Endodermal cell (in vitro differentiated cells): ENCODE results near the gene ATRNL1. TPM values are rescaled to one million over a fixed set of nuclear protein-coding genes. Genes with fewer than 3 reads are reported as not detected.
A peak's percentile ranks its signal among the peaks of the same experiment; 100 is the strongest.
"Not testable (repeated sequence)": the region's sequence is repeated elsewhere in the genome, so short reads cannot be mapped to it uniquely, and the experiment has no call there.

ENCODE experiments used
- DNase-seq: peaks from one replicate; pipeline ENCODE4 v3.0.0-alpha.2; 2017
- H3K27ac ChIP-seq: 2 replicates; pipeline ENCODE4 v1.5.1; 2013; ENCODE audit warnings: mild to moderate bottlenecking, low read depth, low read length, moderate library complexity
- H3K27me3 ChIP-seq: 2 replicates; pipeline ENCODE4 v1.6.1; 2013; ENCODE audit warnings: mild to moderate bottlenecking, low read length, moderate library complexity; ENCODE audit not compliant: insufficient read depth, control insufficient read depth, poor library complexity, severe bottlenecking
- H3K36me3 ChIP-seq: 2 replicates; pipeline ENCODE4 v1.7.0; 2013; ENCODE audit warnings: mild to moderate bottlenecking, low read length, moderate library complexity; ENCODE audit not compliant: control insufficient read depth, insufficient read depth
- H3K4me1 ChIP-seq: one replicate; pipeline ENCODE4 v1.7.0; 2013; ENCODE audit warnings: low read length; ENCODE audit not compliant: control insufficient read depth, insufficient read depth
- H3K4me3 ChIP-seq: 2 replicates; pipeline ENCODE4 v1.5.1; 2013; ENCODE audit warnings: mild to moderate bottlenecking, low read length, moderate library complexity
- H3K9ac ChIP-seq: 2 replicates; pipeline ENCODE4 v1.6.1; 2013; ENCODE audit warnings: mild to moderate bottlenecking, low read length, moderate library complexity; ENCODE audit not compliant: poor library complexity, severe bottlenecking; ENCODE audit errors: extremely low read depth
- H3K9me3 ChIP-seq: 2 replicates; pipeline ENCODE4 v1.6.1; 2013; ENCODE audit warnings: mild to moderate bottlenecking, low read length, moderate library complexity; ENCODE audit not compliant: control insufficient read depth
- H3K27ac Mint-ChIP-seq: 2 replicates; pipeline ENCODE4 v1.8.0; 2020; ENCODE audit warnings: mixed read lengths
- H3K27me3 Mint-ChIP-seq: 2 replicates; pipeline ENCODE4 v1.8.0; 2021; ENCODE audit warnings: mild to moderate bottlenecking, mixed read lengths; ENCODE audit not compliant: insufficient read depth
- H3K36me3 Mint-ChIP-seq: 2 replicates; pipeline ENCODE4 v1.8.0; 2020; ENCODE audit warnings: low read depth, mixed read lengths
- H3K4me1 Mint-ChIP-seq: 2 replicates; pipeline ENCODE4 v1.8.0; 2020; ENCODE audit warnings: mixed read lengths
- H3K4me3 Mint-ChIP-seq: 2 replicates; pipeline ENCODE4 v1.8.0; 2020; ENCODE audit warnings: mild to moderate bottlenecking, moderate library complexity, mixed read lengths
- H3K9me3 Mint-ChIP-seq: 2 replicates; pipeline ENCODE4 v1.8.0; 2020; ENCODE audit warnings: mild to moderate bottlenecking, mixed read lengths
- CTCF ChIP-seq: fragments of 200-600 bp; sonication (generic); conservative IDR thresholded peaks from 2 replicates; pipeline ENCODE4 v1.5.0; 2021; ENCODE audit warnings: antibody characterized with exemption, mild to moderate bottlenecking
- WGBS, 2 experiments: methylation state at CpG; one replicate each; pipeline versions ENCODE4 v1.1.5 to v1.1.7; 2013; ENCODE audit warnings: missing lambda C conversion rate in 2 of 2, mixed read lengths in 1 of 2; ENCODE audit not compliant: insufficient coverage in 1 of 2, insufficient read length in 1 of 2; 5-methylcytosine and 5-hydroxymethylcytosine counted together
- total RNA-seq, 2 donors: library from RNA; stranded (reverse); fragmentation: NEBNext Ultra II Directional in 1 of 2; extraction: Animal tissue kit (Norgen Biotek cat#: 25700) in 1 of 2; gene quantifications; 2 replicates in 1 of 2; 3 replicates in 1 of 2; pipeline ENCODE4 v1.2.1, GENCODE V29; 2021

The ATRNL1 gene
- total RNA-seq, 2 donors from 2014 or later, result 8.0 to 9.0 TPM

GRCh38 chr10:115278294-115278693, 185.1 kb downstream of the ATRNL1 start:
- Mint-ChIP-seq H3K27me3 (no peaks in the 10 kb centered on the region), H3K36me3 (no peaks in the 10 kb centered on the region), H3K9me3 (no peaks in the 10 kb centered on the region), H3K4me1 (no peaks in the 10 kb centered on the region), H3K4me3 (no peak overlapping the region), H3K27ac (no peak overlapping the region)
- Histone ChIP-seq H3K4me3 (no peak overlapping the region), H3K36me3 (no peaks in the 10 kb centered on the region), H3K27ac (no peak overlapping the region), H3K4me1 (no peaks in the 10 kb centered on the region), H3K27me3 (no peaks in the 10 kb centered on the region), H3K9ac (no peak overlapping the region), H3K9me3 (no peaks in the 10 kb centered on the region)
- no peak for TF ChIP-seq CTCF
- WGBS, 2 experiments, result 89 to 100% methylated on average over 1 to 2 of the region's 2 CpGs
- no peak for DNase-seq

DNA sequence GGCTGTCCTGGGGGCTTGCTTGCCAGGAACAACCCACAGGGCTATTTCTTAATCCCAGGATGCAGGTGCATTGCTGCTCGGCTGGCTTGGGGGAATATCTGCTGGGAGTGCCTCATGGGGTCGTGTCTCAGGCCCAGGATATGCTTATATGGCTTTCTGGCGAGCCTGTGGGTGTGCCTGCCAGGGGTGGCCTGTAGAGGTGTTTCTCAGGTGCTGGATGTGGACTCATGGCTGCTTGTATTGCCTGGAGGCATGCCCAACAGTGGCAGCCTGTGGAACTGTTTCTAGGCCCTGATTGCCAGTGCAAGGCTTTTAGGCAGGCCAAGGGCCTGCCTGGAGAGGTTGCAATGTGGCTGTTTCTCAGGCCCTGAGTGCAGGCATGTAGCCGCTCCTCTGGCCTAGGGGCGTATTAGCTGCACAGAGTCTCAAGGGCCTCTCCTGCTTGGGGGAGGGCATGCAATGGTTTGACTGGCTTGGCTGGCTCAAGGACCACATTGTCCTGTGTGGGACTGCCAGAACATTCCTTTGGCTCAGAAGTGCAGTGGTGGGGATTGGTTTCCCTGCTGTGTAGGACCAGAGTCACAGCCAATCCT, 202.1 kb downstream of the ATRNL1 start:
- H3K36me3 Mint-ChIP-seq, result no peaks in the 10 kb centered on the region
- H3K27ac Mint-ChIP-seq, result no peak overlapping the region
- H3K36me3 ChIP-seq, result no peaks in the 10 kb centered on the region
- H3K27me3 Mint-ChIP-seq, result no peaks in the 10 kb centered on the region
- no peak overlapping the region for H3K4me3 ChIP-seq
- peaks cover 5% of the 10 kb centered on the region for H3K4me1 Mint-ChIP-seq
- peaks cover 6% of the 10 kb centered on the region for H3K9me3 Mint-ChIP-seq
- H3K27ac ChIP-seq, result no peak overlapping the region
- no peak overlapping the region for H3K9ac ChIP-seq
- no peaks in the 10 kb centered on the region for H3K4me1 ChIP-seq
- H3K27me3 ChIP-seq, result no peaks in the 10 kb centered on the region
- DNase-seq, result peak; percentile 50
- no peaks in the 10 kb centered on the region for H3K9me3 ChIP-seq
- no peak for TF ChIP-seq CTCF
- no peak overlapping the region for H3K4me3 Mint-ChIP-seq
- WGBS, 2 experiments, result 80 to 91% methylated on average over 1 to 5 of the region's 5 CpGs

DNA sequence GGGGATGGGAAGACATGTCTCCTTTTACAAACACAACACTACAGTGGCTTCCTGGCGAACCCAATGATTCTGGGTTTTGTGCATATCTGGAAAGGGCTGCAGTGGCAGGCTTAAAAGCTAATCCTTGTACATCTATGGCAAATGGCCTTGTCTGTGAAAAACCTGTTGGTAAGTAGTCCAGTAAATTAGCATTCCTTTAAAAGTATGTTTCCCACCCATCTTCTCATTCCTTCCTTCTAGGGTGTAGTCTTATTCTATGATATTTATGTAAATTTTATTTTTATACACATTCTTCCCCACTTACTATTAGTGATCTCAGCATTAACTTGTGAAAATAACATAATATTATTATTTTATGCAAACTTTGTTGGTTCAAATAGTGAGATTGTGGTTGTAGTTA, 206.9 kb downstream of the ATRNL1 start:
- H3K36me3 Mint-ChIP-seq, result no peaks in the 10 kb centered on the region
- no peak overlapping the region for H3K27ac Mint-ChIP-seq
- no peak overlapping the region for H3K4me3 Mint-ChIP-seq
- H3K4me1 Mint-ChIP-seq, result peaks cover 5% of the 10 kb centered on the region
- Histone ChIP-seq H3K9ac (no peak overlapping the region), H3K27ac (no peak overlapping the region), H3K9me3 (no peaks in the 10 kb centered on the region), H3K4me3 (no peak overlapping the region), H3K27me3 (no peaks in the 10 kb centered on the region), H3K36me3 (no peaks in the 10 kb centered on the region), H3K4me1 (no peaks in the 10 kb centered on the region)
- 83 to 100% methylated on average over 1 of the region's 1 CpG for WGBS, 2 experiments
- TF ChIP-seq CTCF, result no peak
- DNase-seq, result no peak
- no peaks in the 10 kb centered on the region for H3K27me3 Mint-ChIP-seq
- H3K9me3 Mint-ChIP-seq, result no peaks in the 10 kb centered on the region

GRCh38 chr10:115319669-115320068, 226.5 kb downstream of the ATRNL1 start:
- H3K4me3 Mint-ChIP-seq, H3K4me1 Mint-ChIP-seq, H3K4me1 ChIP-seq, H3K4me3 ChIP-seq, H3K9me3 Mint-ChIP-seq, H3K27me3 Mint-ChIP-seq, DNase-seq, H3K27me3 ChIP-seq, H3K27ac Mint-ChIP-seq, H3K9ac ChIP-seq, H3K36me3 ChIP-seq, H3K9me3 ChIP-seq, H3K27ac ChIP-seq, H3K36me3 Mint-ChIP-seq: not testable (repeated sequence)
- WGBS, 2 experiments, result 78% methylated on average over 1 of the region's 1 CpG; no CpG with 5 or more reads in 1 of the 2 experiments
